Panc1 (cell line): ENCODE results near the gene POLR1B. TPM values are rescaled to one million over a fixed set of nuclear protein-coding genes. Genes with fewer than 3 reads are reported as not detected.
A peak's percentile ranks its signal among the peaks of the same experiment; 100 is the strongest.

Experiments used
- ATAC-seq: fragments of 200-7000 bp; cut with Tn5 transposase; 2 replicates; pipeline ENCODE4 v1.9.1; 2020; ENCODE audit warnings: mild to moderate bottlenecking, moderate library complexity
- BruUV-seq: library from RNA; stranded (reverse); fragments of 400-500 nt; replicated peaks from 2 replicates; lab custom pipeline; 2021; lab: Mats Ljungman, UMichigan
- CTCF ChIA-PET: fragments of 300-600 bp; sonication (Branson Sonifier 250); formaldehyde crosslinking; loops from one replicate; lab custom pipeline; 2022; ENCODE audit warnings: antibody characterized with exemption; lab: Charles Lee
- POLR2A ChIA-PET: fragments of 300-600 bp; sonication (Branson Sonifier 250); formaldehyde crosslinking; loops from one replicate; lab custom pipeline; 2022; ENCODE audit warnings: antibody characterized with exemption; lab: Charles Lee
- DNase-seq: peaks from one replicate; pipeline ENCODE4 v3.0.0-alpha.2; 2010; ENCODE audit warnings: low read depth, low spot score
- H3K27ac ChIP-seq: 2 replicates; pipeline ENCODE4 v1.5.1; 2011; ENCODE audit warnings: mild to moderate bottlenecking, low read length, inconsistent platforms
- H3K27me3 ChIP-seq: fragments of 200-500 bp; sonication (Bioruptor generic); 2 replicates; pipeline ENCODE4 v1.6.0; 2014; ENCODE audit warnings: low read length, inconsistent platforms; ENCODE audit not compliant: control insufficient read depth, insufficient read depth
- H3K36me3 ChIP-seq: fragments of 200-500 bp; sonication (Bioruptor generic); 2 replicates; pipeline ENCODE4 v1.5.1; 2014; ENCODE audit warnings: inconsistent platforms, mild to moderate bottlenecking, low read length, moderate library complexity; ENCODE audit not compliant: control insufficient read depth, insufficient read depth
- H3K4me1 ChIP-seq: 2 replicates; pipeline ENCODE4 v1.5.1; 2011; ENCODE audit warnings: inconsistent platforms, mild to moderate bottlenecking, low read length, moderate library complexity; ENCODE audit not compliant: control insufficient read depth, insufficient read depth
- H3K4me3 ChIP-seq, 2 experiments: 2 replicates each; pipeline ENCODE4 v1.5.1; 2011 to 2012; ENCODE audit warnings: low read depth in 2 of 2, low read length in 2 of 2, mild to moderate bottlenecking in 2 of 2, inconsistent platforms in 1 of 2, moderate library complexity in 1 of 2
- H3K9me3 ChIP-seq: fragments of 200-500 bp; sonication (Bioruptor generic); 2 replicates; pipeline ENCODE4 v1.5.1; 2014; ENCODE audit warnings: low read depth, mild to moderate bottlenecking, inconsistent platforms, low read length, moderate library complexity; ENCODE audit not compliant: control insufficient read depth, insufficient read depth
- CTCF ChIP-seq: fragments of 450-650 bp; IDR thresholded peaks from 2 replicates; pipeline ENCODE4 v1.5.1; 2017; ENCODE audit warnings: mild to moderate bottlenecking
- POLR2AphosphoS5 ChIP-seq: IDR thresholded peaks from 2 replicates; pipeline ENCODE4 v1.6.1; 2012; ENCODE audit warnings: mild to moderate bottlenecking, low read depth, low read length, moderate library complexity
- SIN3A ChIP-seq: IDR thresholded peaks from 2 replicates; pipeline ENCODE4 v1.6.1; 2012; ENCODE audit warnings: low read depth, mild to moderate bottlenecking, low read length, moderate library complexity, borderline replicate concordance; ENCODE audit not compliant: insufficient read depth
- TCF7L2 ChIP-seq: IDR thresholded peaks from 2 replicates; pipeline ENCODE4 v1.6.1; 2011; ENCODE audit warnings: mild to moderate bottlenecking, low read depth, low read length, inconsistent platforms
- in situ Hi-C: cut with HindIII; loops from 2 replicates; pipeline ENCODE4 v1.10.0; 2016; ENCODE audit warnings: low sequenced_read_pairs, low pct_unique_long_range_greater_than_20kb
- intact Hi-C: fragments of 100-400 bp; cut with micrococcal nuclease; formaldehyde crosslinking; loops from one replicate; pipeline ENCODE4 v1.10.0; 2022; ENCODE audit not compliant: unreplicated experiment
- total RNA-seq: library from RNA; stranded (reverse); gene quantifications from one replicate; pipeline ENCODE4 v1.2.1, GENCODE V29; 2021; ENCODE audit not compliant: unreplicated experiment
- TF ChIP-seq, protein P1 (sequence below), 2 experiments: IDR thresholded peaks; 2 replicates each; pipeline ENCODE4 v1.6.1; 2011 to 2012; ENCODE audit warnings: low read depth in 2 of 2, control low read depth in 1 of 2, low read length in 1 of 2, mild to moderate bottlenecking in 1 of 2, moderate library complexity in 1 of 2; ENCODE audit not compliant: insufficient read depth in 1 of 2

Gene POLR1B
- total RNA-seq, 1 experiment from 2014 or later, result 35.4 TPM

DNA sequence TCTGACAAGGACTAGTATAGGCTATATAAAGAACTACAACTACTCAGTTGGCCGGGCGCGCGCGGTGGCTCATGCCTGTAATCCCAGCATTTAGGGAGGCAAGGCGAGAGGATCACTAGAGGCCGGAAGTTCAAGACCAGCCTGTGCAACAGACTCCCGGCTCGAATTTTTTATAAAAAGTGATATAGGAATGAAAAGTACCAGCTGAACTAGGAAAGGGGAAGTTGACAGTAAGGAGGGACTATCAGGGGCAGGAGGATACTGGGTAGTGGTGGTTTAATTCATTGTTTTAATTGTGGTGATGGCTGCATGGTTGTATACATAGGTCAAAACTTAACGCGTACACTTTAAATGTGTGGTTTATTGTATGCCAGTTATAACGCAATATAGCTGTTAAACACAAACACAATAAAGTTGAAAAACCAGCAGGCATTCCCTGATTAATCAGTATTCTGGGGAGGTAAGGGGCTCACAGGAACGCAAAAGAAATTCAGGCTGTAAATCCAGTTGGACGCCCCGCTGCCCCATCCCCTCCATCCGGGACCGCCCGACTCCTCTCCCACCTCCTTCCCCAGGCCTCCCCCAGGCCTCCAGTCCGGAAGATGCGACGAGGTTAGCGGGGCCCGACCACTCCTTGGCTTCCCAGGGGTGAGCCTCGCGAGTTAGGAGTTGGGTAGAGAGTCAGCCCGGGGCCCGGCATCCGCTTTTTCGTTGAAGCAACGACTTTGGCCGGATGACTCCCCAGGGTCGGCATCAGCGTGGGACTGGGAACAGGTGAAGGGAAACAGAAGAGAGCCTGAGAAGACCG, 746 bp upstream of the POLR1B start:
- intact Hi-C loops (no loop called here), in situ Hi-C loops (no loop called here)
- no peaks in the 10 kb centered on the region for H3K9me3 ChIP-seq
- H3K4me1 ChIP-seq, result peaks cover 15% of the 10 kb centered on the region; the same call in 1 of the 2 replicates
- DNase-seq, result peak; percentile 0
- H3K4me3 ChIP-seq, result peak overlapping the region; percentile 89 to 97
- ChIA-PET POLR2A (no interaction called here), CTCF (no interaction called here)
- peaks cover 6% of the 10 kb centered on the region; the same call in 1 of the 2 replicates for H3K36me3 ChIP-seq
- TF ChIP-seq POLR2AphosphoS5 (peak; percentile 57; the same call in 1 of the 2 replicates), CTCF (no peak), TCF7L2 (peak; percentile 38; the same call in 1 of the 2 replicates), SIN3A (peak; percentile 66; the same call in 1 of the 2 replicates)
- TF ChIP-seq, protein P1, sequence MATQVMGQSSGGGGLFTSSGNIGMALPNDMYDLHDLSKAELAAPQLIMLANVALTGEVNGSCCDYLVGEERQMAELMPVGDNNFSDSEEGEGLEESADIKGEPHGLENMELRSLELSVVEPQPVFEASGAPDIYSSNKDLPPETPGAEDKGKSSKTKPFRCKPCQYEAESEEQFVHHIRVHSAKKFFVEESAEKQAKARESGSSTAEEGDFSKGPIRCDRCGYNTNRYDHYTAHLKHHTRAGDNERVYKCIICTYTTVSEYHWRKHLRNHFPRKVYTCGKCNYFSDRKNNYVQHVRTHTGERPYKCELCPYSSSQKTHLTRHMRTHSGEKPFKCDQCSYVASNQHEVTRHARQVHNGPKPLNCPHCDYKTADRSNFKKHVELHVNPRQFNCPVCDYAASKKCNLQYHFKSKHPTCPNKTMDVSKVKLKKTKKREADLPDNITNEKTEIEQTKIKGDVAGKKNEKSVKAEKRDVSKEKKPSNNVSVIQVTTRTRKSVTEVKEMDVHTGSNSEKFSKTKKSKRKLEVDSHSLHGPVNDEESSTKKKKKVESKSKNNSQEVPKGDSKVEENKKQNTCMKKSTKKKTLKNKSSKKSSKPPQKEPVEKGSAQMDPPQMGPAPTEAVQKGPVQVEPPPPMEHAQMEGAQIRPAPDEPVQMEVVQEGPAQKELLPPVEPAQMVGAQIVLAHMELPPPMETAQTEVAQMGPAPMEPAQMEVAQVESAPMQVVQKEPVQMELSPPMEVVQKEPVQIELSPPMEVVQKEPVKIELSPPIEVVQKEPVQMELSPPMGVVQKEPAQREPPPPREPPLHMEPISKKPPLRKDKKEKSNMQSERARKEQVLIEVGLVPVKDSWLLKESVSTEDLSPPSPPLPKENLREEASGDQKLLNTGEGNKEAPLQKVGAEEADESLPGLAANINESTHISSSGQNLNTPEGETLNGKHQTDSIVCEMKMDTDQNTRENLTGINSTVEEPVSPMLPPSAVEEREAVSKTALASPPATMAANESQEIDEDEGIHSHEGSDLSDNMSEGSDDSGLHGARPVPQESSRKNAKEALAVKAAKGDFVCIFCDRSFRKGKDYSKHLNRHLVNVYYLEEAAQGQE (IDR thresholded peaks at IDR 0.05; ENCODE audit: insufficient read depth in 1 of 2, low read depth in 2 of 2, low read length in 1 of 2), result no peak
- peak; percentile 92 for ATAC-seq
- H3K27me3 ChIP-seq, result no peaks in the 10 kb centered on the region
- TSS peak; percentile 98 for BruUV-seq
- peak overlapping the region; percentile 96 for H3K27ac ChIP-seq

- no peak for ATAC-seq
- Histone ChIP-seq H3K4me3 (peak overlapping the region; percentile 89 to 97), H3K9me3 (no peaks in the 10 kb centered on the region), H3K27me3 (no peaks in the 10 kb centered on the region), H3K4me1 (peaks cover 15% of the 10 kb centered on the region; the same call in 1 of the 2 replicates), H3K27ac (peak overlapping the region; percentile 96), H3K36me3 (peaks cover 18% of the 10 kb centered on the region)
- peak; percentile 12 for DNase-seq
- intact Hi-C loops, result no loop called here
- ChIA-PET CTCF (no interaction called here), POLR2A (no interaction called here)
- TF ChIP-seq TCF7L2, result no peak
- 0 out of 2 replicates have a peak, but pooled peaks have one; percentile 31 for TF ChIP-seq SIN3A
- TF ChIP-seq, protein P1 (IDR thresholded peaks at IDR 0.05; ENCODE audit: insufficient read depth in 1 of 2, low read depth in 2 of 2, low read length in 1 of 2), result no peak
- TF ChIP-seq CTCF, result no peak
- in situ Hi-C loops, result no loop called here
- TSS peak; percentile 81 for BruUV-seq
These were observed 858 bp downstream of the POLR1B start for GRCh38 chr2:112542984-112543661.
